ENCODE data around the gene EMILIN2.

The EMILIN2 gene

DNA sequence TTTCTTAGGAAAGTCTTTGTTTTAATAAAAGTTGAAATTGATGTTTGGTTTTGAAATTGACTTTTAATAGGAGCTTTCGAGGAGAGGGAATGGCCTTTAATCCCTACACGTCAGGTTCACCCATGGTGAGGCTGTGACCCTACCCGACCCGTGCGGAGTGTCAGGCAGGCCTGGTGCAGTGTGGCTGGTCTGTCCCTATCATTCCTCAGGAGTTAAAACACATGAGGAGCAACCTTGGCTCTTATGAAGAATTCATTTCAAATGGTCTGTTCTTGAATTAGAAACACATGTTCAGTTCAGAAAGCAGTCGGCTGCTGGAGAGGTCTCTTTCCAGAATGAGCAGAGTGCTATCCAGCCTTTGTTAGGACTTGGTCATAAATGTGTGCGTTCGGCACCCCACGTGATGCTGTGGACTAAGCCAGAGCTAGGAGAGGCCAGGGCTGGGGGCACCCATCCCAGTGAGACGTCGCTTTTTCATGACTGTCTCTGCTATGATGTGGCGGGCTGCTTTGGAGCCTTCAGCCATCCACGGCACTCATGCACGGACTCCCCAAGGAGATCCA lies 54.7 kb downstream of the EMILIN2 start:
- Histone ChIP-seq H3K9me3 (no peaks in the 10 kb centered on the region), H3K27me3 (peaks cover 0 to 3% of the 10 kb centered on the region in 2 donors), H3K4me1 (peaks cover 0 to 23% (median 7%) of the 10 kb centered on the region in 4 donors), H3K4me3 (no peak overlapping the region), H3K27ac (no peak overlapping the region), H3K36me3 (no peaks in the 10 kb centered on the region)
- no peak for TF ChIP-seq CTCF (IDR thresholded peaks at IDR 0.05)
- intact Hi-C loops (cut with DNase I; ENCODE audit: low total_unique reads) = loop anchor here (10.0 kb wide), 1 partner anchor 137 kb away; no protein-coding TSS in a partner anchor
- peak in 1 of 2 donors; percentile 62 for DNase-seq

DNA sequence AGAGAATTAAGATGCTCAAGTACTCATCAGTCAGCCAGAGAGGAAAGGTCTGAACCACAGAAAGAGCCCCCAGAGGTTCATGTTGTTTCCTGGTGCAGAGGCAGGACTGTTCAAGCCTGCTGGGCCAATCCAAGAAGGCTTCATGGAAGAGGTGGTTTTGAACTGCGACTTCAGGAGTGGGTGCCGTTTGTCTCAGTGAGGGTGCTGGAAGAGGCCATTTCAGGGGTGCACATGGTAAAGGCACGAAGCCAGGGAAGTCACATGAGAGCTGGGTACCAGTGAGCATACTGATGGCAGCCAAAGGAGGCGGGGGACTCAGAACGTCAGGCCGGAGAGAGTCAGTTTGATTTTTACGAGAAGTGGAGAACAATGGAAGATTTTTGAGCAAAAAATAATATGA lies 55.5 kb downstream of the EMILIN2 start:
- H3K4me3 ChIP-seq = no peak overlapping the region
- intact Hi-C loops (cut with DNase I; ENCODE audit: low total_unique reads) = loop anchor here (10.0 kb wide), 1 partner anchor 138 kb away; no protein-coding TSS in a partner anchor
- H3K27me3 ChIP-seq = peaks cover 0 to 7% of the 10 kb centered on the region in 2 donors
- H3K4me1 ChIP-seq = peaks cover 0 to 32% (median 13%) of the 10 kb centered on the region in 4 donors
- no peaks in the 10 kb centered on the region for H3K36me3 ChIP-seq
- TF ChIP-seq CTCF (IDR thresholded peaks at IDR 0.05) = no peak
- peak overlapping the region in 1 of 2 donors; percentile 31 for H3K27ac ChIP-seq
- DNase-seq = peak in 1 of 2 donors; percentile 60
- H3K9me3 ChIP-seq = no peaks in the 10 kb centered on the region

DNA sequence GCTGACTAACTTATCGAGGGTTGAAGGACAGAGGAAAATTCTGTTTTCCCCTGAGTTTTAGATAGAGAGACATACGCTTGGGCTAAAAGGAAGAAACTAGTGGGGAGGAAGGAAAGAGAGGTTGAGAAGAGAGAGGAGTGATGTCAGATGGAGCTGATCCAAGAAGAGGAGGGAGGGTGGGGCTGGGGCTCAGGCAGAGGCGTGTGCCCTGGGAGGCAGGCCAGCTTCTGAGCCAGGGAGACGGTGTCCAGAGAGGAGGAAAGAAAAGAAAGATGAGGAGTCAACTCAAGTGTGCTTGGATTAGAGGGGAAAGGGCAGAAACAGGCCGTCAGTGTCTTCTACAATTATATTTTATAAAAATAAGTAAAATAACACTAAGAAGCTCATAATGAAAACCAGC lies 56.2 kb downstream of the EMILIN2 start:
- DNase-seq = peak; percentile 68 to 73
- no peak for TF ChIP-seq CTCF (IDR thresholded peaks at IDR 0.05)
- Histone ChIP-seq H3K27me3 (peaks cover 0 to 7% of the 10 kb centered on the region in 2 donors), H3K9me3 (no peaks in the 10 kb centered on the region), H3K4me3 (no peak overlapping the region), H3K27ac (peak overlapping the region in 1 of 2 donors; percentile 31), H3K36me3 (no peaks in the 10 kb centered on the region), H3K4me1 (peaks cover 0 to 35% (median 14%) of the 10 kb centered on the region in 4 donors)
- intact Hi-C loops (cut with DNase I; ENCODE audit: low total_unique reads) = loop anchor here (10.0 kb wide), 1 partner anchor 138 kb away; no protein-coding TSS in a partner anchor

- Histone ChIP-seq H3K27ac (peak overlapping the region; percentile 29 to 39), H3K36me3 (peaks cover 0 to 17% (median 5%) of the 10 kb centered on the region in 3 donors), H3K27me3 (peaks cover 0 to 10% of the 10 kb centered on the region in 2 donors), H3K4me3 (peak overlapping the region; percentile 44 to 61), H3K4me1 (peaks cover 0 to 32% (median 14%) of the 10 kb centered on the region in 4 donors), H3K9me3 (no peaks in the 10 kb centered on the region)
- peak; percentile 63 to 81 for DNase-seq
- intact Hi-C loops (cut with DNase I; ENCODE audit: low total_unique reads) = loop anchor here (10.0 kb wide), 1 partner anchor 141 kb away; no protein-coding TSS in a partner anchor
- no peak for TF ChIP-seq CTCF (IDR thresholded peaks at IDR 0.05)
These were observed 59.3 kb downstream of the EMILIN2 start for GRCh38 chr18:2905854-2906703.

DNA sequence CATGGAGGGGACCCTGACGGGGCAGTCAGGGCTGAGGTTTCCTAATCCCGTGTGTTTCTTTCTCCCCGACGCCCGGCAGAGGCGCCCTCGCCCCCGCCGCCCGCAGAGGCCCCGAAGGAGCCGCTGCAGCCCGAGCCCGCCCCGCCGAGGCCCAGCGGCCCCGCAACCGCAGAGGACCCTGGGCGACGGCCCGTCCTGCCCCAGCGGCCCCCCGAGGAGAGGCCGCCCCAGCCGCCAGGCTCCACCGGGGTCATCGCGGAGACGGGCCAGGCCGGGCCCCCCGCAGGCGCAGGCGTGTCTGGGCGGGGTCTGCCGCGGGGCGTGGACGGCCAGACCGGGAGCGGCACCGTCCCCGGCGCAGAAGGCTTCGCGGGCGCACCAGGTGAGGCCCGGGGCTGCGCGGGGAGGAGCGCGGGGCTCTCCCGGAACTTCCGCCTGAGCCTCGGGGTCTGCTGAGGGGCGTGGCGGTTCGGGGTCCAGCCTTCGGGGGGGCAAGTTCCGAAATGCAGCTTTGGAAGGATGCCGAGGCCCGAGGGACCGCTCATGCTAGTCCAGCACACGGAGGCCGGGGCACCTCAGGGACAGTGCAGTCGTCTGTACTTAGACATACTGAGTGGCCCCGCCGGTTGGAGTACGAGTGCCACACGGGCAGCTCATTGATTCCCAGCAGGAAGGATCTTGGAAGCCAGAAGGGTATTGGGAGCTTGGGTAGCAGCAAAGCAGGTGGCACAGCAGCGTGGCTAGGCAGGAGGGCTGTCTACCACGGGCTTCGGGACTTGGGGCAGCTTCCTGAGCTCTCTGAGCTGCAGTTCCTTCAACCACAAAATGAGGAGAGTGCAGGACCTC lies 60.1 kb downstream of the EMILIN2 start:
- Histone ChIP-seq H3K9me3 (no peaks in the 10 kb centered on the region), H3K4me3 (peak overlapping the region; percentile 44 to 61), H3K4me1 (peaks cover 0 to 32% (median 14%) of the 10 kb centered on the region in 4 donors), H3K36me3 (peaks cover 0 to 26% (median 13%) of the 10 kb centered on the region in 3 donors), H3K27me3 (peaks cover 0 to 10% of the 10 kb centered on the region in 2 donors), H3K27ac (peak overlapping the region; percentile 29 to 39)
- DNase-seq = no peak
- TF ChIP-seq CTCF (IDR thresholded peaks at IDR 0.05) = no peak
- intact Hi-C loops (cut with DNase I; ENCODE audit: low total_unique reads) = loop anchor here (10.0 kb wide), 1 partner anchor 142 kb away; no protein-coding TSS in a partner anchor
